Kidney capillary endothelial cell (primary cell): ENCODE results near the gene LRRN3.
"Not testable (repeated sequence)": the region's sequence is repeated elsewhere in the genome, so short reads cannot be mapped to it uniquely, and the experiment has no call there.

ENCODE experiments used
- DNase-seq: peaks from one replicate; pipeline ENCODE4 v3.0.0-alpha.2; 2018; ENCODE audit warnings: low spot score

The LRRN3 gene

GRCh38 chr7:111090846-111091245, at the start of gene LRRN3:
TSS of gene LRRN3 (plus strand) at chr7:111091127. CDS start at chr7:111122773, 31,646 bp downstream.
- DNase-seq: no peak

GRCh38 chr7:111041577-111041976, 49.4 kb upstream of the LRRN3 start:
- DNase-seq: peak; percentile 39

- DNase-seq: no peak
Observed at GRCh38 chr7:111042842-111043241, 48.1 kb upstream of the LRRN3 start.

GRCh38 chr7:111043561-111043960, 47.4 kb upstream of the LRRN3 start:
- no peak for DNase-seq

- DNase-seq: no peak
Observed at GRCh38 chr7:111045449-111045848, 45.5 kb upstream of the LRRN3 start.

GRCh38 chr7:111047595-111047994, 43.3 kb upstream of the LRRN3 start:
- DNase-seq: no peak

- DNase-seq: no peak
Observed at GRCh38 chr7:111049971-111050680, 40.8 kb upstream of the LRRN3 start.

GRCh38 chr7:111050875-111051416, 40.0 kb upstream of the LRRN3 start:
- no peak for DNase-seq

GRCh38 chr7:111051832-111052231, 39.1 kb upstream of the LRRN3 start:
- no peak for DNase-seq

GRCh38 chr7:111053035-111053434, 37.9 kb upstream of the LRRN3 start:
- DNase-seq: no peak

- DNase-seq: no peak
Observed at GRCh38 chr7:111056371-111056770, 34.6 kb upstream of the LRRN3 start.

- DNase-seq: no peak
Observed at GRCh38 chr7:111057066-111057465, 33.9 kb upstream of the LRRN3 start.

- DNase-seq: no peak
Observed at GRCh38 chr7:111059833-111060232, 31.1 kb upstream of the LRRN3 start.

GRCh38 chr7:111063166-111063565, 27.8 kb upstream of the LRRN3 start:
- DNase-seq: no peak

GRCh38 chr7:111067251-111067650, 23.7 kb upstream of the LRRN3 start:
- DNase-seq: no peak

GRCh38 chr7:111067682-111068081, 23.2 kb upstream of the LRRN3 start:
- DNase-seq: no peak

- no peak for DNase-seq
Observed at GRCh38 chr7:111068618-111069017, 22.3 kb upstream of the LRRN3 start.

GRCh38 chr7:111071556-111071955, 19.4 kb upstream of the LRRN3 start:
- no peak for DNase-seq

- DNase-seq: not testable (repeated sequence)
Observed at GRCh38 chr7:111072658-111073057, 18.3 kb upstream of the LRRN3 start.

GRCh38 chr7:111074071-111074747, 16.7 kb upstream of the LRRN3 start:
- DNase-seq: no peak

GRCh38 chr7:111074748-111075146, 16.2 kb upstream of the LRRN3 start:
- no peak for DNase-seq

GRCh38 chr7:111075498-111075897, 15.4 kb upstream of the LRRN3 start:
- no peak for DNase-seq

GRCh38 chr7:111076205-111076604, 14.7 kb upstream of the LRRN3 start:
- DNase-seq: no peak
